Measurements from ENCODE around the gene JCAD.

The JCAD gene

GRCh38 chr10:30073767-30074060, 14.3 kb upstream of the JCAD start:
- no peak for DNase-seq

GRCh38 chr10:30073045-30073766, 13.8 kb upstream of the JCAD start:
- DNase-seq, result no peak

- no peak for DNase-seq
Measured at GRCh38 chr10:30072068-30072467, 12.7 kb upstream of the JCAD start.

- DNase-seq, result no peak
Measured at GRCh38 chr10:30070001-30070685, 10.8 kb upstream of the JCAD start.

DNA sequence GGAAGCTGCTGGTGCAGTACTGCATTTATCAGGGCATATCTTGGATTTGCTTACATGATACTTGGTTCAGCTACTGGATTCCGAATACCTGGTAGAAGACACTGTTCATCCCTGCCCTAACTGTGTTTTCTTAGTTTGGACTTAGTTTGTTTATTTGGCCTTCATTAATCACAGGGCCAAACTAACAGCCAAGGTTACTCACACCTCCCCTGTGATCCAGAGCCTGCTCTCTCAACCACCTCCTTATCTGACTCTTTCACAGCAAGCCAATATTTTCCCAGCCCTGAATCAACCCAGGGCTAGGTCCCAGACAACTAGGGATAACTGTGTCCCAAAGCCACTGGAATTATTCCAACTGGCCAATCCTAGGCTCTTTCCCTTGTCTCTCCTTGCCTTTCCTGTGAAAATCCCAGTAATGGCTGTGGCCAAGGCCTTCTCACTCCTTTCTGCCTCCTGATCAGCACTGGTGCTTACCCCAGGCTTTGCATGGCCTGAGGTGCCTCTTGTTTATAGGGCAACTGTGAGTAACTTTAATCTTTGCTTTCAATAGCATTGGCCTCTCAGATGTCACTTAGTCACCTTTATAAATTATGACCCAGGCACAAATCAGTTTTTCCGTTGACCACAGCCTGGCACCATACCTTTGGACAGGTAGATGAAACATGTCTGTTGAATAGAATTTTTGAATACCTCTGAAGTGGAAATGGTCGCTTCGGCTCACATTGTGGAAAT, 9.3 kb upstream of the JCAD start:
- DNase-seq, result no peak

DNA sequence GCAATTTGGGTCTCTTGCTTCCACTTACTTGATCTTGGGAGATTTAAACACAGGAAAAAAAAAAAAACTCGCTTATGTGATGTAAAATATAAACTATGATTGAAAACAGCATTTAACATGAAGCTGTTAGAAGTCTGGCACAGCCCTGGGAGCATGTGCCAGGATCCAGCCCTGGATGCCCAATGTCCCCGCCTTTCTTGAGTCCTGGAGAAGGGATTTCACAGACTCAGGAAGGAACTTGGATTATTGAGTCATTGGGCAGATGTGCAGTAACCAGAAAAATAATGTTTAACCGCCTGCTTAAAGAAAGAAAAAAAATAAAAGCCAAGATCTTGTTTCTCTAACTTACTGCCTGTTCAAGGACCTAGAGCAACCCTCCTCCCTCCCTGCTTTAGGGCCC, 3.7 kb upstream of the JCAD start:
- DNase-seq, result no peak

DNA sequence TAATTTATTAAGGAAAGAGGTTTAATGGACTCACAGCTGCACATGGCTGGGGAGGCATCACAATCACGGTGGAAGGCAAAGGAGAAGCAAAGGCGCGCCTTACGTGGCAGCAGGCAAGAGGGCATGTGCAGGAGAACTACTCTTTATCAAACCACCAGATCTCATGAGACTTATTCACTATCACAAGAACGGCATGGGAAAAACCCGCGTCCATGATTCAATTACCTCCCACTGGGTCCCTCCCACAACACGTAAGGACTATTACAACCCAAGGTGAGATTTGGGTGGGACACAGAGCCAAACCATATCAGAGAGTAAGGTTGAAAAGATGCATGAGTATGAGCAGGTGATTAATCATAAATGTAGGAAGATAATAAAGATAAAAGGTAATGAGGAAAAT, 3.2 kb upstream of the JCAD start:
- DNase-seq, result no peak

DNA sequence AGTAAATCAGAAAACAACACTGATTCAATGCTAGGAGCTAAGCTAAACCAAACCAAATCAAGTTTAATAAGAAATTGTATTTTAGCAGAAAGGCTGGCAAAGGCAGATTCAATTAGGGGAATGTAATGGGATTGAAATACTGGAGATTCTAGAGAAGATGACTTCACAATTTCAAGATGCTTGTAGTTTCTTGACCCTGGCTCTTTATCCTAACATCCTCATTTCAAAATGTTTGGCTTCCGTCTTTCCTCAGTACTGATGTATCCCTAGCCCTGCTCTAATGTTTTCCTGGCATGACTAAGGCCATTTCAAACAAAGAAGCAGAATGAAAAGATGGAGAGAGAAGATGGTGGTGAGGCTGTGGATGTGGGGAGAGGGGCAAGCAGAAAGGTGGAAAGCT, 2.7 kb upstream of the JCAD start:
- no peak for DNase-seq

GRCh38 chr10:30058570-30059132, 735 bp downstream of the JCAD start:
- DNase-seq, result no peak

- no peak for DNase-seq
Measured at GRCh38 chr10:30057894-30058556, 1.4 kb downstream of the JCAD start.

DNA sequence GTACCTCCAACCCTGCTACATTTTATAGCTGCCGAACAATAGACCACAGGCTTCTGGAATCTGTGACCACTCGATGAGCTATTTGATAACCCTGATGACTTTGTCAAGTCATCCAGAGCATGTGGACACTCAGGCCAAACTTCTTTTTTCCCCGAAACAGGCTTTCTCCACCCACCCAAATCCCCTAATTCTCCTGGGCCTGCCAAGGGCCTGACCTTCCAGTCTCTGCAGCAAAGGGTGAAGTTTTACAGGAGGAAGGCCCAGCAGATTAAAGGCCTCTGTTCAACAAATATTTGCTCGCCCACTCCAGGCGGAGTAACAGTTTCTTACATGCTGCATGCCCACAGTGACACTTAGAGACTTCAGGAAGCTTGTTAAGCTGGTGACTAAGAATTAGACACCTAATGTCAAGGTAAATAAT, 2.0 kb downstream of the JCAD start:
- DNase-seq, result no peak

- DNase-seq, result no peak
Measured at GRCh38 chr10:30056767-30057355, 2.5 kb downstream of the JCAD start.

GRCh38 chr10:30056281-30056680, 3.1 kb downstream of the JCAD start:
- no peak for DNase-seq

DNA sequence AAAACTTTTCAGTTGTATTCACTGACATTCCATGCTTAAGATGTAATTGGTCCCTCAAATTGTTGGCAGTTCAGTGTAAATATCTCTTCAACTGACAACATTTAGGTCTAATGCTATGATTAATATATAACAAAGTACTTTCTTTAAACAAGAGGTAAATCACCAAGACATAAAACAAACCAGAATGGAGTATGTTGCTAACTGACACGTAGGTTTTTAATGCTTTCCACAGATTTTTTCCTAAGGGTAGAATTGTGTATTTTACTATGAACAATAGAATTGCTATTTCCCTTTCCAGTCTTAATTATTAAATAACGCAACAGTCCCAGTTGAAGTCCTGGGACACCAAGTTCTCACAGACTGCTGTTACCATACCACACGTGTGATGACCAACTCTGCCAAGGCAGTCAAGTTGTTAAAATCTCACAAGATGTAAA, 4.1 kb downstream of the JCAD start:
- DNase-seq, result no peak

- no peak for DNase-seq
Measured at GRCh38 chr10:30052062-30052461, 7.3 kb downstream of the JCAD start.

DNA sequence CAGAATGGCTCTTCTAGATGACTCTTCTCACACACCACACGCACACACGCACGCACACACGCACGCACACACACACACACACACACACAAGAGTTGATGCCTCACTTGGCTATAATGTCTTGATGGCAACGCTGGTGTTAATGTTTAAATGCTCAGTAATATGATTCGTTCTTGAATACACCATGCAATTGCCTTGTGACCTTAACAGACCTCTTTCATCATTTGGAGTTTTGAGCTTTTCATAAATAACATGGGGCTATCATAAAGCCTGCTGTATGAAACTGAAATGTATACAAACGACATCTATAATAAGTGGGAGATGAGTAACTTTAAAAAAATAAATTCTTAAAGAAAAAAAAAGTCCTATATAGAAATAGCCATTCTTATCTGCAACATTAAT, 8.2 kb downstream of the JCAD start:
- no peak for DNase-seq

DNA sequence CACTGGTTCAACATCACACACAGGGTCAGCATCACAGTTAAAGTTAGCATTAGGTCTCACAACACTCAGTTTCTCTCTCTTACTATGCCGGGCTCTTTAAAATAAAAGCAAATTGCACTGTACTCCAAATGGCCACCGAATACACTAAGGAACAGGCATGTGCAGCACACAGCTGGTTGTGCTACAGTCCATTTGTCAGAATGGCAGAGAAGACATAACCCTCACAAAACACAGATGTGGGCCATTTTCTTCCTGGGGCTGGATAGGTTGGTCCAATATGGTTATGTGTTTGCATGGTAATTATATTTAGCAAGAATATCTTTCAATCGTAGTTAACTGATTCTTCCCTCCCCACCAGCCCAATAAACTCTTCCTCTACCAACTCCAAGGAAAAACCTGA, 9.0 kb downstream of the JCAD start:
- no peak for DNase-seq

DNA sequence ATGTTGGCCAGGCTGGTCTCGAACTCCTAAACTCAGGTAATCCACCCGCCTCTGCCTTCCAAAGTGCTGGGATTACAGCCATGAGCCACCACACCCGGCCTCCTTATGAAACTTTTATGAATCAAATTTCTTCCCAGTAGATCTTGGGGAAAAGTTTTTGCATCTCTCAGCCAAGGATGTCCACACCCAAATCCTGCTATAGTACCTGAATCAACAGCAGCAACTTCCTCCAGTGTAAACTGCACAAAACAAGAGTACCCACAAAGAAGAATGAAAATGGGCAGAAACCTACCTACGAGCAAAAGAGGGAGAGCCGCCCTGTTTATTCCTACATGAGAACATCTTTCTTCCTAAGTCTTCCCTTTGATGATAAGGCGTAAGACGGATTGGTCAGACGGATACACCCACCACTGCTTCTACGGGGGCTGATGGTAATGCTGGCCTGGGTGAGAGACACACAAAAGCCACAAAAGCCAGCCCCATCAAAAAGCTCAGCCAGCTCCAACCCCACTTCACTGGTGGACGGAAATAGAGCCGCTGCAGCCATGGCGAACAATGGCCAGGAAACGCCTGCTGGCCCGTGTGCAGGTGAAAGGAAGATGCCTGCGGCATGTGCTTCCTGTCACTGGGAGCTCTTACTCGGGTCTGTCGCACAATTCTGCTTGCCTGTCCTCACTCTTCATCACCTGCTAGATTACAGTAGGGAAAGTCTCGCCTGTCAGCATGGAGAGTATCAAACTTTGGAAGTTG, 10.4 kb downstream of the JCAD start:
- DNase-seq, result no peak

DNA sequence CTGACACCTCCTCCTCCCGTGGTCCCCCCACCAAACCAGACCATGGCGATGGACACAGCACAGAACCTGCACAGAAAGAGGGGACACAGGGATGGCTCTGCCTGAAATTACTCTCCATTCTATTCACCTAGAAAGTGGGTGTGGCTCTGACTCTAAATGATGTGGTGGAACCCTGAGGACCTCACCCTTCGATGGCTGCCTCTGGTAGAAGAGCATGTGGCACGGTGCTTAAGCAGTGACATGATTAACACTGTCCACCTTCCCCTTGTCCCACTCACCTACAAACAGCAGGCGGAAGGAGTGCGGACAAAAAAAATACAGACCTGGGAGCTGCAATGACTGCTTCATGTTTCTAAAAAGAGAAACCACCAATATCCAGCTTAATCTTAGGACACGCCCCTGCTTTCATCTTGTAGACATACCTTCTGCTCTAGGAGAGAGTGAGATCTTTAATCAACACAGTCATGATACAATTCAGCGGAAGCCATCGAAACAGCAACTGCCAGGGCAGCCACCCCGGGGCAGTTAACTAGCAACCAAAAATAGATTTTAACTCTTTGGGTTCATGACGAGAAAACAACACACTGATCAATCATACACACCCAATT, 11.4 kb downstream of the JCAD start:
- DNase-seq, result no peak

- no peak for DNase-seq
Measured at GRCh38 chr10:30047430-30047829, 12.0 kb downstream of the JCAD start.

- DNase-seq, result no peak
Measured at GRCh38 chr10:30046476-30046875, 12.9 kb downstream of the JCAD start.

- DNase-seq, result no peak
Measured at GRCh38 chr10:30045961-30046360, 13.4 kb downstream of the JCAD start.
